ENCODE data around the gene C1orf226. TPM values are rescaled to one million over a fixed set of nuclear protein-coding genes. Genes with fewer than 3 reads are reported as not detected.

Gene C1orf226
- total and polyA plus RNA-seq, 2 experiments from 2014 or later = 2.7 to 12.5 TPM

- Mint-ChIP-seq H3K27me3 (ENCODE audit: insufficient read depth, low read depth, poor library complexity) (peaks cover 14% of the 10 kb centered on the region), H3K4me1 (peaks cover 6% of the 10 kb centered on the region), H3K9me3 (no peaks in the 10 kb centered on the region), H3K4me3 (no peak overlapping the region), H3K36me3 (ENCODE audit: low read depth) (peaks cover 28% of the 10 kb centered on the region; the same call in 2 of the 3 replicates), H3K27ac (peak overlapping the region; percentile 24; the same call in 1 of the 2 replicates)
- H3F3A ChIP-seq (replicated peaks; ENCODE audit: low read depth) = no peaks in the 10 kb centered on the region
- H2AFZ ChIP-seq = no peak overlapping the region
- H3K27ac ChIP-seq (ENCODE audit: low read depth) = no peak overlapping the region
- ATAC-seq (no peak), DNase-seq (ENCODE audit: low spot score) (no peak)
- no peak overlapping the region for H3K4me2 ChIP-seq
- H4K20me1 ChIP-seq (replicated peaks; ENCODE audit: insufficient read depth) = no peaks in the 10 kb centered on the region
- no peaks in the 10 kb centered on the region for H3K36me3 ChIP-seq (ENCODE audit: insufficient read depth)
- H3K9me2 ChIP-seq (ENCODE audit: insufficient read depth) = no peaks in the 10 kb centered on the region
- H3K4me1 ChIP-seq (ENCODE audit: insufficient read depth) = no peaks in the 10 kb centered on the region
- TF ChIP-seq EZH2 (IDR thresholded peaks at IDR 0.05; ENCODE audit: low read depth, unreplicated experiment) (no peak), REST (IDR thresholded peaks at IDR 0.05; ENCODE audit: unreplicated experiment) (no peak), STAT1 (IDR thresholded peaks at IDR 0.05; ENCODE audit: unreplicated experiment) (no peak), JUNB (IDR thresholded peaks at IDR 0.05; ENCODE audit: unreplicated experiment) (no peak), ZNF331 (CRISPR knock-in tag; IDR thresholded peaks at IDR 0.05; ENCODE audit: low read depth) (no peak), CTCF (conservative IDR thresholded peaks at IDR 0.05; ENCODE audit: low read depth in 2 of 2) (no peak), CREB1 (CRISPR knock-in tag; IDR thresholded peaks at IDR 0.05; ENCODE audit: low read depth) (no peak), ETS1 (IDR thresholded peaks at IDR 0.05) (no peak), NANOG (IDR thresholded peaks at IDR 0.05; ENCODE audit: borderline replicate concordance) (no peak), POLR2AphosphoS5 (IDR thresholded peaks at IDR 0.05; ENCODE audit: low read depth) (no peak), EZH2phosphoT487 (IDR thresholded peaks at IDR 0.05; ENCODE audit: unreplicated experiment) (no peak), ZNF462 (CRISPR knock-in tag; IDR thresholded peaks at IDR 0.05) (no peak), ZNF114 (CRISPR knock-in tag; IDR thresholded peaks at IDR 0.05) (no peak)
- H3K4me3 ChIP-seq = no peak overlapping the region
- H3K79me2 ChIP-seq (replicated peaks; ENCODE audit: insufficient read depth) = no peaks in the 10 kb centered on the region
- no peaks in the 10 kb centered on the region for H3K27me3 ChIP-seq (ENCODE audit: insufficient read depth)
Observed at GRCh38 chr1:162363823-162364222, 17.7 kb upstream of the C1orf226 start.
